ENCODE data around the gene LEPR. TPM values are rescaled to one million over a fixed set of nuclear protein-coding genes. Genes with fewer than 3 reads are reported as not detected.

Gene LEPR
- total RNA-seq, 1 experiment from 2014 or later = 5.3 TPM

GRCh38 chr1:65388908-65389695 is 31.4 kb upstream of the LEPR start:
- Mint-ChIP-seq H3K4me1 (0 out of 2 replicates have a peak, but pooled peaks cover 4% of the 10 kb centered on the region), H3K4me3 (no peak overlapping the region), H3K36me3 (peaks cover 7% of the 10 kb centered on the region), H3K9me3 (peaks cover 9% of the 10 kb centered on the region), H3K27ac (no peak overlapping the region), H3K27me3 (ENCODE audit: low read depth) (no peaks in the 10 kb centered on the region)
- TF ChIP-seq E2F5 (CRISPR knock-in tag; IDR thresholded peaks at IDR 0.05) (no peak), ZNF512 (CRISPR knock-in tag; IDR thresholded peaks at IDR 0.05; ENCODE audit: borderline replicate concordance) (no peak), NFATC4 (CRISPR knock-in tag; IDR thresholded peaks at IDR 0.05) (no peak), EMX1 (CRISPR knock-in tag; IDR thresholded peaks at IDR 0.05) (no peak), CREB1 (CRISPR knock-in tag; IDR thresholded peaks at IDR 0.05) (no peak), TEAD4 (CRISPR knock-in tag; IDR thresholded peaks at IDR 0.05) (no peak), MAX (CRISPR knock-in tag; IDR thresholded peaks at IDR 0.05) (no peak), AR (CRISPR knock-in tag; IDR thresholded peaks at IDR 0.05) (no peak), FOXP1 (CRISPR knock-in tag; IDR thresholded peaks at IDR 0.05; ENCODE audit: borderline replicate concordance) (no peak), ATF1 (CRISPR knock-in tag; IDR thresholded peaks at IDR 0.05) (no peak), ZNF281 (CRISPR knock-in tag; IDR thresholded peaks at IDR 0.05) (no peak), KAT7 (CRISPR knock-in tag; IDR thresholded peaks at IDR 0.05; ENCODE audit: borderline replicate concordance) (no peak), CREM (CRISPR knock-in tag; IDR thresholded peaks at IDR 0.05) (no peak), CDX4 (CRISPR knock-in tag; IDR thresholded peaks at IDR 0.05; ENCODE audit: borderline replicate concordance) (no peak), ATF2 (CRISPR knock-in tag; IDR thresholded peaks at IDR 0.05; ENCODE audit: borderline replicate concordance, low read depth) (no peak), E2F1 (CRISPR knock-in tag; IDR thresholded peaks at IDR 0.05) (no peak), ATF6 (CRISPR knock-in tag; IDR thresholded peaks at IDR 0.05) (no peak), FOXK1 (CRISPR knock-in tag; IDR thresholded peaks at IDR 0.05) (no peak)
- DNase-seq (ENCODE audit: low spot score) = no peak
- CTCF ChIA-PET = no interaction called here
- no peak; the same call in 1 of the 2 replicates for ATAC-seq
- POLR2A ChIA-PET = no interaction called here

Measured in WTC11 (cell line).